Measurements from ENCODE around the gene TMEM240. TPM values are rescaled to one million over a fixed set of nuclear protein-coding genes. Genes with fewer than 3 reads are reported as not detected.

The TMEM240 gene
- total RNA-seq, 6 experiments from 2014 or later = 2.8 to 5.1 (median 4.1) TPM

- Mint-ChIP-seq H3K27ac (peak overlapping the region; percentile 89), H3K4me3 (peak overlapping the region; percentile 36; the same call in 1 of the 2 replicates), H3K27me3 (ENCODE audit: insufficient read depth) (no peaks in the 10 kb centered on the region; the same call in 1 of the 2 replicates), H3K9me3 (no peaks in the 10 kb centered on the region), H3K36me3 (ENCODE audit: low read depth) (peaks cover 5% of the 10 kb centered on the region; the same call in 1 of the 2 replicates), H3K4me1 (ENCODE audit: low read depth) (peaks cover 24% of the 10 kb centered on the region)
- no peak for TF ChIP-seq CTCF (IDR thresholded peaks at IDR 0.05)
- DNase-seq = peak; percentile 82
Measured at GRCh38 chr1:1554926-1555915, 14.8 kb upstream of the TMEM240 start.

GRCh38 chr1:1554550-1554925, 14.1 kb upstream of the TMEM240 start:
- H3K9me3 Mint-ChIP-seq = no peaks in the 10 kb centered on the region
- peaks cover 24% of the 10 kb centered on the region for H3K4me1 Mint-ChIP-seq (ENCODE audit: low read depth)
- H3K4me3 Mint-ChIP-seq = peak overlapping the region; percentile 36; the same call in 1 of the 2 replicates
- peak overlapping the region; percentile 89 for H3K27ac Mint-ChIP-seq
- H3K27me3 Mint-ChIP-seq (ENCODE audit: insufficient read depth) = peaks cover 2% of the 10 kb centered on the region
- no peak for TF ChIP-seq CTCF (IDR thresholded peaks at IDR 0.05)
- no peak for DNase-seq
- H3K36me3 Mint-ChIP-seq (ENCODE audit: low read depth) = peaks cover 5% of the 10 kb centered on the region; the same call in 1 of the 2 replicates

- Mint-ChIP-seq H3K9me3 (no peaks in the 10 kb centered on the region), H3K4me1 (ENCODE audit: low read depth) (peaks cover 24% of the 10 kb centered on the region), H3K27me3 (ENCODE audit: insufficient read depth) (peaks cover 2% of the 10 kb centered on the region), H3K4me3 (no peak overlapping the region), H3K27ac (no peak overlapping the region), H3K36me3 (ENCODE audit: low read depth) (peaks cover 5% of the 10 kb centered on the region; the same call in 1 of the 2 replicates)
- no peak for DNase-seq
- no peak for TF ChIP-seq CTCF (IDR thresholded peaks at IDR 0.05)
Measured at GRCh38 chr1:1553821-1554494, 13.5 kb upstream of the TMEM240 start.

GRCh38 chr1:1552263-1552639, 11.8 kb upstream of the TMEM240 start:
- Mint-ChIP-seq H3K27me3 (ENCODE audit: insufficient read depth) (peaks cover 2% of the 10 kb centered on the region), H3K4me3 (no peak overlapping the region), H3K36me3 (ENCODE audit: low read depth) (peaks cover 5% of the 10 kb centered on the region; the same call in 1 of the 2 replicates)

More at GRCh38 chr1:1552263-1552639, 11.8 kb upstream of the TMEM240 start:
- TF ChIP-seq CTCF (IDR thresholded peaks at IDR 0.05) = no peak
- Mint-ChIP-seq H3K27ac (no peak overlapping the region), H3K4me1 (ENCODE audit: low read depth) (peaks cover 24% of the 10 kb centered on the region), H3K9me3 (no peaks in the 10 kb centered on the region)
- DNase-seq = no peak

Data from HFFc6 (cell line).